ENCODE data around the gene FAM168B. TPM values are rescaled to one million over a fixed set of nuclear protein-coding genes. Genes with fewer than 3 reads are reported as not detected.

The FAM168B gene
- total RNA-seq, 1 donor from 2014 or later: 64.3 TPM

DNA sequence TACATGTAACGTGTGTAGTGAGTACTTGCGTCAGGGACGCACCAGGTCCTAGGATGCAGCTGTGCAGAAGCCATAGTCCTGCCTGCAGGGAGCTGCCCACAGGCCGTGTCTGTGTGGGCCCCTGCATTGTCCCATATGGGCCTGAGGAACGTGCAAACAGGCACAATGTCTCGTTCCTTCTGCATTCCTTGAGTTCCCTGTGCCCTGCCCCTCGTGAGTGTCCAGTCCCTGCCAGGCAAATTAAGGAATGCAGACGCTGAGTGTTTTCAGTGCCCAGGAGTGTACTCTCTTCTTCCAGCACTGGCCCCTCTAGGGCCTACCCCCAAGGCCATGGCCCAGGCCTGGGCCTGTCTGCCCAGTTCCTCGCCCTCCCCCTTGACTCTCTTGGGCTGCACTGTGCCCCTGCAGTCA is 61.8 kb downstream of the FAM168B start:
- no peaks in the 10 kb centered on the region for H3K9me3 ChIP-seq
- H3K27me3 ChIP-seq: no peaks in the 10 kb centered on the region
- no peak for DNase-seq (ENCODE audit: low spot score in 2 of 2)
- no peak overlapping the region for H3K27ac ChIP-seq
- TF ChIP-seq, protein P1, sequence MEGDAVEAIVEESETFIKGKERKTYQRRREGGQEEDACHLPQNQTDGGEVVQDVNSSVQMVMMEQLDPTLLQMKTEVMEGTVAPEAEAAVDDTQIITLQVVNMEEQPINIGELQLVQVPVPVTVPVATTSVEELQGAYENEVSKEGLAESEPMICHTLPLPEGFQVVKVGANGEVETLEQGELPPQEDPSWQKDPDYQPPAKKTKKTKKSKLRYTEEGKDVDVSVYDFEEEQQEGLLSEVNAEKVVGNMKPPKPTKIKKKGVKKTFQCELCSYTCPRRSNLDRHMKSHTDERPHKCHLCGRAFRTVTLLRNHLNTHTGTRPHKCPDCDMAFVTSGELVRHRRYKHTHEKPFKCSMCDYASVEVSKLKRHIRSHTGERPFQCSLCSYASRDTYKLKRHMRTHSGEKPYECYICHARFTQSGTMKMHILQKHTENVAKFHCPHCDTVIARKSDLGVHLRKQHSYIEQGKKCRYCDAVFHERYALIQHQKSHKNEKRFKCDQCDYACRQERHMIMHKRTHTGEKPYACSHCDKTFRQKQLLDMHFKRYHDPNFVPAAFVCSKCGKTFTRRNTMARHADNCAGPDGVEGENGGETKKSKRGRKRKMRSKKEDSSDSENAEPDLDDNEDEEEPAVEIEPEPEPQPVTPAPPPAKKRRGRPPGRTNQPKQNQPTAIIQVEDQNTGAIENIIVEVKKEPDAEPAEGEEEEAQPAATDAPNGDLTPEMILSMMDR (IDR thresholded peaks at IDR 0.05): no peak
- intact Hi-C loops (cut with DNase I): no loop called here
- no peak overlapping the region for H3K4me3 ChIP-seq
- H3K4me1 ChIP-seq: no peaks in the 10 kb centered on the region
- H3K36me3 ChIP-seq: no peaks in the 10 kb centered on the region

DNA sequence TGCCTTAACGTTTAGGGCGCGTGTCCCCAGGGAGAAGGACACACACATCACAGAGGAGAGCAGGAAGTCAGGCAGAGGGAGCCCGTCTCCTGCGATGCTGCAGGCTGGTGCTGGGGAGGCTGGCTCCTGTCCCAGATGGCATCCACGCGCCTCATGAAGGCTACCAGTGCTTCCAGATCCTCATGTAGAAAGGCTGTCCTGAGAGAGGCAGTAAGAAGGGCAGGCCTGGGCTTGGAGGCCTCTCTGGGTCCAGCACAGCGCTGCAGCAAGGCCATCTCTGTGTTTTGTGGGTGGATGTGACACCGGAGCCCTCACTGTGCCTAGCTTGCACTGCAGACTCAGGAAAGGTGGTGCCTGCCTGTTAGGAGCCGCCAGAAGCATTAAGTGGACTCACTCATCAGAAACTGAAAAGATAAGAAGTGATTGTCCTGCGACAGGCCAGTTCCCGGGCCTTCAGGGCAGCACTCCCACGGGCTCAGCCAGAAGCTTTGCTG is 62.7 kb downstream of the FAM168B start:
- TF ChIP-seq, protein P1 (IDR thresholded peaks at IDR 0.05): no peak
- Histone ChIP-seq H3K4me1 (no peaks in the 10 kb centered on the region), H3K4me3 (no peak overlapping the region), H3K36me3 (no peaks in the 10 kb centered on the region), H3K27me3 (no peaks in the 10 kb centered on the region), H3K27ac (no peak overlapping the region), H3K9me3 (no peaks in the 10 kb centered on the region)
- peak in 1 of 2 donors; percentile 42 for DNase-seq (ENCODE audit: low spot score in 2 of 2)
- intact Hi-C loops (cut with DNase I): no loop called here

DNA sequence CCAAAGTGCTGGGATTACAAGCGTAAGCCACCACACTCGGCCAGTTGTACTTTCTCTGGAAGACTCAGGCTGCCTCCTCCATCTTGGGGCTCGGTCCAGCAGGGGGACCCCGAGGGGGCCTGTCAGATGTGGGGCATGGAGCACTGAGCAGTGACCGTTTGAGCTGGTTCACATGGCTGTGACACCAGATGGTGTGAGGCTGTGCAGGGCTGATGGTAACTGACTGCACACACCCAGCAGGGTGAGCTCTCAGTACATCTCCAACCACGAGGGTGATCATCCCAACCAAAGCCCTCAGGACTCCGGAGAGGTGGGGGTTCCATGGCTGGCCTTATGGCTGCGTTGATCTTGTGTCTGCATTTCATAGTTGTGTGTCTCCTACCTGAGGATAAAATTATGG is 63.4 kb downstream of the FAM168B start:
- peak in 1 of 2 donors; percentile 19 for DNase-seq (ENCODE audit: low spot score in 2 of 2)
- TF ChIP-seq, protein P1 (IDR thresholded peaks at IDR 0.05): no peak
- H3K4me1 ChIP-seq: no peaks in the 10 kb centered on the region
- H3K4me3 ChIP-seq: no peak overlapping the region
- no peaks in the 10 kb centered on the region for H3K27me3 ChIP-seq
- intact Hi-C loops (cut with DNase I): no loop called here
- no peaks in the 10 kb centered on the region for H3K36me3 ChIP-seq
- no peaks in the 10 kb centered on the region for H3K9me3 ChIP-seq
- H3K27ac ChIP-seq: no peak overlapping the region

DNA sequence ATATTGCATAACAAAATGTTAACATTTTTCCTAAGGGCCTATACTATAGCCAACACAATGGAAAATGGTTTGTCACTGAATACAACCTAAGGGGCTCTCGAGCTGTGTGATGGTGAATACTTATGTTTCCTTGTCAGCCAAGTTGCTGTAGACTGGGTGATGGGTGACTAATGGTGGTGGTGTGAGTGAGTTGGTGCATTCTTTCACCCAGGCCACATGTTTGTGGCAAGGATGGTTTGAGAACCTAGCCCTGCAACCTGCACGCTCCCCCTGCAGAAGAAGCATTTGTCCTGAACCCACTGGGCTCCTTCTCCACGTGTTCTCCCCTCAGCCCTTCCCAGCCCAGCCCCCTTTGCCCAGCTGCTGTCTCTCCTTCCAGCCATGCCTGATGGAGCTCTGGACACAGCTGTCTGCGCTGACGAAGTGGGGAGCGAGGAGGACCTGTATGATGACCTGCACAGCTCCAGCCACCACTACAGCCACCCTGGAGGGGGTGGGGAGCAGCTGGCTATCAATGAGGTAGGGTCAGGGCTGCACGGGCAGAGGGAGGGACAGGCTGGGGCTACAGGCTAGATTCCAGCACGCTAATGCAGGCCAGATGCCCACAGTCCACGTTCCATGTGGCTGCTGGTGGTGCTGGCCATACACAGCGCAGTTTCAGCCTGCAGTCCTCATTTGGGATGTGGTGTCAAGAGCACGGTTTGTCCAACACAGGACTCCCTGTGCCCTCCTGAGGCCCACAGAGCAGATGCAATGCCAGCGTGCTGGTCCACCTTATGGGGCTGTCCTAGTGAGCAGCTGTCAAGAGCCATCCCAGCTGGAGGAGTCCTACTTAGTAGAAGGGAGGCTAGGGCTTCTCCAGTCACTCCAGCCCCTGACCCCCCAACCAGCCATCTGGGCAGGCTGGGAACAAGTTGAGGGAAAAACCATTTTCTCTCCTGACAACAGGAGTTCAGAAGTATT is 65.4 kb downstream of the FAM168B start:
- peak in 1 of 2 donors; percentile 46 for DNase-seq (ENCODE audit: low spot score in 2 of 2)
- H3K4me3 ChIP-seq: no peak overlapping the region
- H3K9me3 ChIP-seq: no peaks in the 10 kb centered on the region
- H3K27ac ChIP-seq: no peak overlapping the region
- H3K4me1 ChIP-seq: no peaks in the 10 kb centered on the region
- no peaks in the 10 kb centered on the region for H3K27me3 ChIP-seq
- H3K36me3 ChIP-seq: no peaks in the 10 kb centered on the region
- intact Hi-C loops (cut with DNase I): no loop called here
- TF ChIP-seq, protein P1 (IDR thresholded peaks at IDR 0.05): no peak

DNA sequence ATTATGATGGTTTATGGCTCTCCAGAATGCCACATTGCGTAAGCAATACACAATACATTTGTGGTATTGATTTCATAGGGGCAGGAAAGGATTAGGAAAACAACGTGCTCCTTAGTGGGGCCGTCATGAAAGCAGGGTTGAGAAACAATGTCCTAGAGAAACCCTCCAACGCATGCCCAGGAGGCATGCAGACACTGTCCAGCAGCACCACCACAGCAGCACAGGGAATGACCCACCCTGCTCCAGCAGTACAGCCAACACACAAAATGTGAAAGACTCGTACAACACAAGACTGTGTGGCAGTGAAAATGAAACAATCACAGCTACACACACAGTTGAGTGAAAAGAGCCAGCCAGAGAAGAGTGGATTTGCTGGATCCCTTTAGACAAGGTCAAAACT is 66.3 kb downstream of the FAM168B start:
- intact Hi-C loops (cut with DNase I): no loop called here
- Histone ChIP-seq H3K9me3 (no peaks in the 10 kb centered on the region), H3K4me3 (no peak overlapping the region), H3K36me3 (no peaks in the 10 kb centered on the region), H3K27ac (no peak overlapping the region), H3K4me1 (no peaks in the 10 kb centered on the region), H3K27me3 (no peaks in the 10 kb centered on the region)
- TF ChIP-seq, protein P1 (IDR thresholded peaks at IDR 0.05): no peak
- no peak for DNase-seq (ENCODE audit: low spot score in 2 of 2)

Data from ascending aorta (tissue), 2 donors.